Naive thymus-derived CD4-positive, alpha-beta T cell (primary cell): ENCODE results near the gene CRHR1. TPM values are rescaled to one million over a fixed set of nuclear protein-coding genes. Genes with fewer than 3 reads are reported as not detected.
A peak's percentile ranks its signal among the peaks of the same experiment; 100 is the strongest.

Source experiments
- ATAC-seq: fragments of 150-1000 bp; cut with Tn5 transposase; 2 replicates; pipeline ENCODE4 v1.10.0; 2021; ENCODE audit warnings: mild to moderate bottlenecking, moderate library complexity
- CTCF ChIA-PET: fragments of 350-600 bp; sonication (Branson Sonifier 250); formaldehyde crosslinking; loops from one replicate; lab custom pipeline; 2021; ENCODE audit warnings: antibody characterized with exemption; lab: Charles Lee
- POLR2A ChIA-PET: fragments of 350-600 bp; sonication (Branson Sonifier 250); formaldehyde crosslinking; loops from one replicate; lab custom pipeline; 2021; ENCODE audit warnings: antibody characterized with exemption, inconsistent platforms; lab: Charles Lee
- DNase-seq, 9 donors: peaks; one replicate each; pipeline versions ENCODE4 v3.0.0 to v3.0.0-alpha.2; 2020 to 2022; ENCODE audit warnings: mixed read lengths in 1 of 9
- H3K27ac ChIP-seq: one replicate; pipeline ENCODE4 v1.7.0; 2013; ENCODE audit warnings: mild to moderate bottlenecking, low read depth, low read length, moderate library complexity
- H3K27me3 ChIP-seq, 2 donors: one replicate each; pipeline ENCODE4 v1.7.0; 2013; ENCODE audit warnings: low read length in 2 of 2, mild to moderate bottlenecking in 2 of 2, moderate library complexity in 2 of 2; ENCODE audit not compliant: control insufficient read depth in 2 of 2, insufficient read depth in 2 of 2
- H3K36me3 ChIP-seq, 3 experiments: 1 replicate in 2 of 3; 2 replicates in 1 of 3; pipeline ENCODE4 v1.7.0; 2013; ENCODE audit warnings: low read length in 3 of 3, mild to moderate bottlenecking in 3 of 3, moderate library complexity in 1 of 3; ENCODE audit not compliant: insufficient read depth in 3 of 3, control insufficient read depth in 2 of 3
- H3K4me1 ChIP-seq, 2 donors: one replicate each; pipeline ENCODE4 v1.7.0; 2013; ENCODE audit warnings: low read length in 2 of 2, mild to moderate bottlenecking in 2 of 2, moderate library complexity in 1 of 2; ENCODE audit not compliant: control insufficient read depth in 2 of 2, insufficient read depth in 2 of 2
- H3K4me3 ChIP-seq: 2 replicates; pipeline ENCODE4 v1.7.0; 2013; ENCODE audit warnings: mild to moderate bottlenecking, low read length
- H3K9me3 ChIP-seq, 3 experiments: 1 replicate in 2 of 3; 2 replicates in 1 of 3; pipeline ENCODE4 v1.7.0; 2013; ENCODE audit warnings: low read length in 3 of 3; ENCODE audit not compliant: control insufficient read depth in 2 of 3
- H3K27ac Mint-ChIP-seq, 9 donors: one replicate each; pipeline ENCODE4 v1.8.0; 2020 to 2022; ENCODE audit warnings: mixed read lengths in 9 of 9, mild to moderate bottlenecking in 8 of 9, moderate library complexity in 5 of 9, inconsistent platforms in 2 of 9
- H3K27me3 Mint-ChIP-seq, 5 donors: one replicate each; pipeline ENCODE4 v1.8.0; 2021 to 2022; ENCODE audit warnings: mixed read lengths in 5 of 5, mild to moderate bottlenecking in 1 of 5
- H3K36me3 Mint-ChIP-seq, 5 donors: one replicate each; pipeline ENCODE4 v1.8.0; 2020 to 2022; ENCODE audit warnings: mixed read lengths in 5 of 5, mild to moderate bottlenecking in 3 of 5, inconsistent platforms in 1 of 5
- H3K4me1 Mint-ChIP-seq, 7 donors: one replicate each; pipeline ENCODE4 v1.8.0; 2020 to 2022; ENCODE audit warnings: mixed read lengths in 7 of 7, mild to moderate bottlenecking in 3 of 7, inconsistent platforms in 1 of 7
- H3K4me3 Mint-ChIP-seq, 10 donors: one replicate each; pipeline ENCODE4 v1.8.0; 2020 to 2022; ENCODE audit warnings: mild to moderate bottlenecking in 10 of 10, mixed read lengths in 10 of 10, moderate library complexity in 6 of 10, inconsistent platforms in 2 of 10
- H3K9me3 Mint-ChIP-seq, 11 donors: one replicate each; pipeline ENCODE4 v1.8.0; 2020 to 2022; ENCODE audit warnings: mixed read lengths in 11 of 11, mild to moderate bottlenecking in 4 of 11, inconsistent platforms in 1 of 11, moderate library complexity in 1 of 11
- intact Hi-C, 2 donors: fragments of 100-400 bp; cut with micrococcal nuclease; formaldehyde crosslinking; loops; one replicate each; pipeline ENCODE4 v1.15.1; 2023
- polyA plus RNA-seq, 2 donors: library from polyadenylated mRNA; unstranded; fragments of 300-500 nt; fragmentation: Illumina TruSeq; gene quantifications; one replicate each; pipeline ENCODE4 v1.2.3, GENCODE V29; 2021
- total RNA-seq, 6 experiments: library from RNA in 5 of 6; stranded (reverse) in 5 of 6; gene quantifications; 1 replicate in 5 of 6; 2 replicates in 1 of 6; pipeline ENCODE4 v1.2.3 and lab custom pipeline; 2021 to 2026

Gene CRHR1
- total and polyA plus RNA-seq, 7 experiments from 2014 or later, result not detected

DNA sequence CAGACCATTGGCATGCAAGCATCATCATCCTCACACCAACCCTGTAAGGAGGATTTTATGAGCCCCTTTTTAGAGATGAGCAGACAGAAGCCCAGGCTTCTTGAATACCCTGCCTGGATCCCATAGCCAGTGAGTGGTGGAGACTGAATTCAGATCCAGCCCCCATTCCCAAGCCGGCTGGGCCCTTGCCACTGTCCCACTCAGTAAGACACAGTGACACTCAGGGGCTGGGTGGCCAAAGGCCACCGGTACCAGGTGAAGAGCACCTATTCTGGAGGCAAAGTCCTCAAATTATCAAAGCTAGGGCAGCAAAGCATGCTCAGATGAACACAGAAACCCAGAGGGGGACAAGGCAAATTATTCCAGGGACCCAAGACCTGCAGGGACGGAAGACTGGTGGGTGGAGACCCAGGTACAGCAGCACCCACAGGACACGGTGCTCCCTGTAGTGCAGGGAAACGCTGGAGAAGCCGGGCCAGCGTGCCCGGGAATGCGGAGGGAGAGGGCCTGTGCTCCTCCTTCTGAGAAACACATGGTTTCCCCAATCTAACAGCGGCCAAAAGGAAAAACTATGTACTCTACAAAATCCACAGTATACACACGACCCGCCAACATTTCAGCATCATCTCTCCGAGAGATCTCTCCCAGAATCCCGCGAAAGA, 33.2 kb upstream of the CRHR1 start:
- DNase-seq, result no peak
- no peaks in the 10 kb centered on the region for H3K36me3 Mint-ChIP-seq
- ChIA-PET POLR2A (no interaction called here), CTCF (no interaction called here)
- no peak overlapping the region for H3K27ac Mint-ChIP-seq
- peaks cover 8 to 38% (median 16%) of the 10 kb centered on the region in 5 donors for H3K27me3 Mint-ChIP-seq
- Histone ChIP-seq H3K4me1 (no peaks in the 10 kb centered on the region), H3K27me3 (no peaks in the 10 kb centered on the region), H3K4me3 (no peak overlapping the region), H3K36me3 (no peaks in the 10 kb centered on the region), H3K9me3 (no peaks in the 10 kb centered on the region), H3K27ac (no peak overlapping the region)
- no peaks in the 10 kb centered on the region for H3K9me3 Mint-ChIP-seq
- intact Hi-C loops, result no loop called here
- ATAC-seq, result no peak
- no peaks in the 10 kb centered on the region for H3K4me1 Mint-ChIP-seq
- H3K4me3 Mint-ChIP-seq, result no peak overlapping the region

DNA sequence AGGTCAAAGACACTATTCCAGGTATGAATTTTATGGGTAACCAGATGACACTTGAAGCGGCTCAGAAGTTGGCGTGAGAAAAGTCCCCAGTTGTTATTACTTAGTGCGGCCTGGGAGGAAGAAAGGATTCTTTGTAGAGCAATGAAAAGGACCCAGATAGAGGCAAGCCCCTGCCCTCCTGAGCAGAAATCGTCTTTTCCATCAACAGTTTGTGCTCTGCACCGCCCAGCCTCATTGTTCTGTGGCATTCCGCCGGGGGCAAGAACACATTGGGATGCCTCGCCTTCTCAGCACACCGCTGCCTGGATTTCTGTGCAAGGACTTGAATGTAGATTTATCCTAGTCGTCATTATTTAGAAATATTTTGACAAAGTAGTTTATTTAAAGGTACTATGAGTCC, 32.7 kb upstream of the CRHR1 start:
- H3K4me3 Mint-ChIP-seq, result no peak overlapping the region
- no peaks in the 10 kb centered on the region for H3K4me1 ChIP-seq
- H3K9me3 ChIP-seq, result no peaks in the 10 kb centered on the region
- ATAC-seq, result no peak
- no peaks in the 10 kb centered on the region for H3K9me3 Mint-ChIP-seq
- no peaks in the 10 kb centered on the region for H3K4me1 Mint-ChIP-seq
- H3K27ac ChIP-seq, result no peak overlapping the region
- ChIA-PET POLR2A (no interaction called here), CTCF (no interaction called here)
- H3K36me3 ChIP-seq, result no peaks in the 10 kb centered on the region
- DNase-seq, result no peak
- H3K27me3 Mint-ChIP-seq, result peaks cover 8 to 35% (median 16%) of the 10 kb centered on the region in 5 donors
- H3K36me3 Mint-ChIP-seq, result no peaks in the 10 kb centered on the region
- H3K27me3 ChIP-seq, result no peaks in the 10 kb centered on the region
- H3K27ac Mint-ChIP-seq, result no peak overlapping the region
- intact Hi-C loops, result no loop called here
- H3K4me3 ChIP-seq, result no peak overlapping the region

DNA sequence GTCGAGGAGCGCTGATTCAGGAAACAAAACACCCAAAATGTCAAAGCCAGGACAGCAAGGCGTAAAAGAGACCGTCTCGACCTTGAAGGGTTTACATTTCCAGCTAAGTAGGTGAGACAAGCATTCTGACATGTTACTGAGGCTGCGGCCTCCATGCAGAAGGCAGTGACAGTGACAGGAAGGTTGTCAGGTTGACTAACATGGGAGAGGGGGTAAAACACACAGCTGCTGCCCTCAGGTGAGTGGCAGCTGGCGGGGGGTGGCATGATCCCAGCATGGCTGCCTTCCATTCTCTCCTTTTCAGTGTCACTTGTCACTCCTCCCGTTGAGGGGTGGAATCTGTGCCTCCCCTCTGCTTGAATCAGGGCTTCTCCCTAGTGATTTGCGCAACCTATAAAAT, 31.9 kb upstream of the CRHR1 start:
- Histone ChIP-seq H3K4me1 (no peaks in the 10 kb centered on the region), H3K4me3 (no peak overlapping the region), H3K27me3 (no peaks in the 10 kb centered on the region), H3K36me3 (no peaks in the 10 kb centered on the region), H3K27ac (no peak overlapping the region), H3K9me3 (no peaks in the 10 kb centered on the region)
- Mint-ChIP-seq H3K27me3 (peaks cover 8 to 38% (median 16%) of the 10 kb centered on the region in 5 donors), H3K4me1 (no peaks in the 10 kb centered on the region), H3K36me3 (no peaks in the 10 kb centered on the region), H3K4me3 (no peak overlapping the region), H3K27ac (no peak overlapping the region), H3K9me3 (no peaks in the 10 kb centered on the region)
- intact Hi-C loops, result no loop called here
- ATAC-seq (no peak), DNase-seq (no peak)
- POLR2A ChIA-PET, result no interaction called here
- CTCF ChIA-PET, result no interaction called here

- ChIA-PET CTCF (no interaction called here), POLR2A (no interaction called here)
- Histone ChIP-seq H3K4me1 (no peaks in the 10 kb centered on the region), H3K9me3 (no peaks in the 10 kb centered on the region), H3K4me3 (no peak overlapping the region), H3K27me3 (no peaks in the 10 kb centered on the region), H3K36me3 (no peaks in the 10 kb centered on the region), H3K27ac (no peak overlapping the region)
- no peak for DNase-seq
- H3K4me1 Mint-ChIP-seq, result no peaks in the 10 kb centered on the region
- no peaks in the 10 kb centered on the region for H3K36me3 Mint-ChIP-seq
- H3K9me3 Mint-ChIP-seq, result no peaks in the 10 kb centered on the region
- no peak overlapping the region for H3K4me3 Mint-ChIP-seq
- H3K27me3 Mint-ChIP-seq, result peaks cover 8 to 44% (median 16%) of the 10 kb centered on the region in 5 donors
- no peak overlapping the region for H3K27ac Mint-ChIP-seq
- ATAC-seq, result no peak
- intact Hi-C loops, result no loop called here
Measured at GRCh38 chr17:45753645-45754225, 30.4 kb upstream of the CRHR1 start.

DNA sequence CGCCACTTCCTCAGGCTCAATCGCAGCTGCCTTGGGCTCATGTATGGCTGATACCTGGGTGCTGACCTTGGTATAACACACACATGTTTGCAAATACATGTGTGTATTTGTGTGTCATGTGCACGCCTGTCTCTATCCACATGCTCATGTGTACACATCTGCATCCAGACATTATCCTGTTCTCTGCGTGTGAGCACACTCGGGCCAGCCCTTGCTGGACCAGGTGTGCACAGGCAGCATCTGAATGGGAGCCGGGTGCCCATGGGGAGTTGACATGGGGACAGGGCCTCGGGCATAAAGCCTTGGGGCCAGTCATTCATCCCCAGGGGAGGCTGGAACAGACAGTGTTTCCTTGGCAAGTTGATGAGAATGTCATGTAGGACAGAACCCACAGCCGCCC, 29.1 kb upstream of the CRHR1 start:
- no peak for ATAC-seq
- Mint-ChIP-seq H3K4me1 (no peaks in the 10 kb centered on the region), H3K4me3 (no peak overlapping the region), H3K36me3 (no peaks in the 10 kb centered on the region), H3K27me3 (peaks cover 8 to 39% (median 16%) of the 10 kb centered on the region in 5 donors), H3K9me3 (no peaks in the 10 kb centered on the region), H3K27ac (no peak overlapping the region)
- Histone ChIP-seq H3K4me1 (no peaks in the 10 kb centered on the region), H3K4me3 (no peak overlapping the region), H3K9me3 (no peaks in the 10 kb centered on the region), H3K36me3 (no peaks in the 10 kb centered on the region), H3K27ac (no peak overlapping the region), H3K27me3 (no peaks in the 10 kb centered on the region)
- intact Hi-C loops, result no loop called here
- no peak for DNase-seq
- ChIA-PET POLR2A (no interaction called here), CTCF (interaction anchor here (0.6 kb wide), 1 partner anchor 1122 kb away, joined by 3 read pairs; no protein-coding TSS in a partner anchor)

GRCh38 chr17:45756266-45756991, 27.7 kb upstream of the CRHR1 start:
- H3K27ac Mint-ChIP-seq, result peak overlapping the region in 1 of 9 donors; percentile 54
- no peaks in the 10 kb centered on the region for H3K9me3 Mint-ChIP-seq
- H3K36me3 ChIP-seq, result no peaks in the 10 kb centered on the region
- H3K27ac ChIP-seq, result no peak overlapping the region
- H3K27me3 ChIP-seq, result no peaks in the 10 kb centered on the region
- DNase-seq (no peak), ATAC-seq (no peak)
- POLR2A ChIA-PET, result no interaction called here
- no peak overlapping the region for H3K4me3 ChIP-seq
- CTCF ChIA-PET, result no interaction called here
- H3K9me3 ChIP-seq, result no peaks in the 10 kb centered on the region
- H3K4me1 ChIP-seq, result no peaks in the 10 kb centered on the region
- H3K4me1 Mint-ChIP-seq, result no peaks in the 10 kb centered on the region
- intact Hi-C loops, result no loop called here
- no peak overlapping the region for H3K4me3 Mint-ChIP-seq
- H3K27me3 Mint-ChIP-seq, result peaks cover 7 to 33% (median 16%) of the 10 kb centered on the region in 5 donors
- no peaks in the 10 kb centered on the region for H3K36me3 Mint-ChIP-seq
